Endothelial cell of umbilical vein (primary cell): ENCODE results near the gene HOXB3. TPM values are rescaled to one million over a fixed set of nuclear protein-coding genes. Genes with fewer than 3 reads are reported as not detected.

Experiments used
- BruUV-seq: library from RNA; stranded (reverse); fragments of 400-500 nt; replicated peaks from 2 replicates; lab custom pipeline; 2021; lab: Mats Ljungman, UMichigan
- CTCF ChIA-PET: fragments of 300-600, 350-600 bp; sonication (Branson Sonifier 250); formaldehyde crosslinking; loops from one replicate; lab custom pipeline; 2021; ENCODE audit warnings: antibody characterized with exemption, inconsistent platforms; lab: Charles Lee
- POLR2A ChIA-PET: fragments of 300-600, 350-600 bp; sonication (Branson Sonifier 250); formaldehyde crosslinking; loops from one replicate; lab custom pipeline; 2021; ENCODE audit warnings: antibody characterized with exemption, inconsistent platforms; lab: Charles Lee
- DNase-seq: peaks from one replicate; pipeline ENCODE4 v3.0.0-alpha.2; 2011; ENCODE audit warnings: low read depth, low spot score
- FAIRE-seq: peaks from 2 replicates; lab custom pipeline; 2011; peaks lifted over from hg19 to GRCh38; lab: Jason Lieb, UNC
- H2AFZ ChIP-seq: 2 replicates; pipeline ENCODE4 v1.6.0; 2012; ENCODE audit warnings: low read depth, low read length, control low read depth, inconsistent platforms
- H3K27ac ChIP-seq: 2 replicates; pipeline ENCODE4 v1.5.1; 2011; ENCODE audit warnings: low read depth, mild to moderate bottlenecking, control low read depth, low read length, moderate library complexity; ENCODE audit not compliant: insufficient read depth
- H3K27me3 ChIP-seq, 2 experiments: 2 replicates each; pipeline versions ENCODE4 v1.6.0 to v1.6.1; 2011; ENCODE audit warnings: low read length in 2 of 2, mixed read lengths in 1 of 2; ENCODE audit not compliant: control insufficient read depth in 2 of 2, insufficient read depth in 2 of 2
- H3K36me3 ChIP-seq, 2 experiments: 2 replicates in 1 of 2; 3 replicates in 1 of 2; pipeline ENCODE4 v1.5.1; 2011; ENCODE audit warnings: low read length in 2 of 2, mild to moderate bottlenecking in 1 of 2, moderate library complexity in 1 of 2; ENCODE audit not compliant: control insufficient read depth in 2 of 2, insufficient read depth in 2 of 2; ENCODE audit errors: extremely low read depth in 1 of 2
- H3K4me1 ChIP-seq: 3 replicates; pipeline ENCODE4 v1.5.1; 2011; ENCODE audit warnings: mild to moderate bottlenecking, low read length; ENCODE audit not compliant: control insufficient read depth, insufficient read depth; ENCODE audit errors: extremely low read depth
- H3K4me2 ChIP-seq: 2 replicates; pipeline ENCODE4 v1.6.1; 2011; ENCODE audit warnings: low read length, control low read depth, mixed read lengths; ENCODE audit not compliant: insufficient read depth
- H3K4me3 ChIP-seq, 3 experiments: fragments of 200-600 bp in 1 of 3; sonication (generic), shearing (Covaris generic) in 1 of 3; replicated peaks in 1 of 3; 2 replicates each; pipeline ENCODE4 v1.5.1; 2011 to 2016; ENCODE audit warnings: control low read depth in 3 of 3, low read length in 3 of 3, mild to moderate bottlenecking in 2 of 3, inconsistent platforms in 1 of 3, low read depth in 1 of 3, moderate library complexity in 1 of 3; ENCODE audit not compliant: insufficient read depth in 1 of 3
- H3K79me2 ChIP-seq: 2 replicates; pipeline ENCODE4 v1.6.0; 2012; ENCODE audit warnings: low read length, inconsistent platforms; ENCODE audit not compliant: control insufficient read depth, insufficient read depth
- H3K9ac ChIP-seq: replicated peaks from 2 replicates; pipeline ENCODE3; 2011; ENCODE audit warnings: low read length, control low read depth; ENCODE audit not compliant: insufficient read depth; ENCODE audit errors: extremely low read depth
- H3K9me1 ChIP-seq: replicated peaks from 3 replicates; pipeline ENCODE4 v1.6.0; 2011; ENCODE audit warnings: mild to moderate bottlenecking, low read length; ENCODE audit not compliant: control insufficient read depth, insufficient read depth; ENCODE audit errors: extremely low read depth
- H3K9me3 ChIP-seq: replicated peaks from 2 replicates; pipeline ENCODE4 v1.5.1; 2012; ENCODE audit warnings: low read length, inconsistent platforms; ENCODE audit not compliant: control insufficient read depth, insufficient read depth
- H4K20me1 ChIP-seq: replicated peaks from 2 replicates; pipeline ENCODE3; 2011; ENCODE audit warnings: mild to moderate bottlenecking, low read length; ENCODE audit not compliant: control insufficient read depth, insufficient read depth; ENCODE audit errors: extremely low read depth
- EZH2 ChIP-seq: IDR thresholded peaks from 2 replicates; pipeline ENCODE4 v1.6.1; 2012; ENCODE audit warnings: borderline replicate concordance, low read depth, mild to moderate bottlenecking, moderate library complexity, low read length, inconsistent platforms; ENCODE audit not compliant: severe bottlenecking
- FOS ChIP-seq: IDR thresholded peaks from 2 replicates; pipeline ENCODE4 v1.6.1; 2011; ENCODE audit warnings: mild to moderate bottlenecking, low read length, moderate library complexity, borderline replicate concordance; ENCODE audit not compliant: insufficient read depth
- GATA2 ChIP-seq: IDR thresholded peaks from 2 replicates; pipeline ENCODE4 v1.7.0; 2011; ENCODE audit warnings: low read depth, mild to moderate bottlenecking, moderate library complexity, mixed read lengths, low read length; ENCODE audit not compliant: insufficient read length, insufficient read depth
- JUN ChIP-seq: IDR thresholded peaks from 2 replicates; pipeline ENCODE4 v1.6.1; 2011; ENCODE audit warnings: borderline replicate concordance, low read depth; ENCODE audit not compliant: insufficient read length, insufficient read depth
- MYC ChIP-seq: IDR thresholded peaks from one replicate; pipeline ENCODE4 v1.6.1; 2011; ENCODE audit warnings: mild to moderate bottlenecking, low read depth, low read length
- POLR2A ChIP-seq: IDR thresholded peaks from 2 replicates; pipeline ENCODE4 v1.6.1; 2012; ENCODE audit warnings: low read depth, mild to moderate bottlenecking, control low read depth, low read length
- POLR2AphosphoS5 ChIP-seq: IDR thresholded peaks from 2 replicates; pipeline ENCODE4 v1.6.1; 2012; ENCODE audit warnings: low read depth, mild to moderate bottlenecking, control low read depth, low read length, moderate library complexity; ENCODE audit not compliant: insufficient read depth
- dilution Hi-C: fragments of 300-500 bp; cut with MboI; formaldehyde crosslinking; loops from one replicate; pipeline ENCODE4 v1.15.0; 2019; ENCODE audit warnings: low sequenced_read_pairs; ENCODE audit not compliant: extremely low pct_ligation_motif_present
- intact Hi-C: fragments of 100-400 bp; cut with micrococcal nuclease; formaldehyde crosslinking; loops from one replicate; pipeline ENCODE4 v1.10.0; 2022
- polyA plus RNA-seq, 4 experiments: library from polyadenylated mRNA; depleted of rRNA in 3 of 4; stranded (reverse) in 3 of 4; unstranded in 1 of 4; fragments of >200 nt; gene quantifications; 2 replicates each; pipeline versions ENCODE4 v1.2.1 to v1.2.3, GENCODE V29; 2011 to 2012; ENCODE audit warnings: missing spikeins in 1 of 4
- total RNA-seq: library from RNA; stranded (reverse); gene quantifications from 2 replicates; pipeline ENCODE4 v1.2.3, GENCODE V29; 2021
- TF ChIP-seq, protein P1 (sequence below), 2 donors: IDR thresholded peaks; 1 replicate in 1 of 2; 2 replicates in 1 of 2; pipeline ENCODE4 v1.5.1; 2011; ENCODE audit warnings: low read length in 2 of 2, mild to moderate bottlenecking in 2 of 2, moderate library complexity in 2 of 2, control low read depth in 1 of 2, inconsistent platforms in 1 of 2, low read depth in 1 of 2; ENCODE audit not compliant: insufficient read depth in 1 of 2; ENCODE audit errors: extremely low read depth in 1 of 2
- TF ChIP-seq, protein P2 (sequence below): IDR thresholded peaks from 2 replicates; pipeline ENCODE4 v1.6.1; 2011; ENCODE audit not compliant: insufficient read depth, insufficient read length

The HOXB3 gene
- total and polyA plus RNA-seq, 2 donors (not counting 3 experiments of a cell fraction or from before 2014, with no cell fraction given): 29.6 to 56.6 TPM

DNA sequence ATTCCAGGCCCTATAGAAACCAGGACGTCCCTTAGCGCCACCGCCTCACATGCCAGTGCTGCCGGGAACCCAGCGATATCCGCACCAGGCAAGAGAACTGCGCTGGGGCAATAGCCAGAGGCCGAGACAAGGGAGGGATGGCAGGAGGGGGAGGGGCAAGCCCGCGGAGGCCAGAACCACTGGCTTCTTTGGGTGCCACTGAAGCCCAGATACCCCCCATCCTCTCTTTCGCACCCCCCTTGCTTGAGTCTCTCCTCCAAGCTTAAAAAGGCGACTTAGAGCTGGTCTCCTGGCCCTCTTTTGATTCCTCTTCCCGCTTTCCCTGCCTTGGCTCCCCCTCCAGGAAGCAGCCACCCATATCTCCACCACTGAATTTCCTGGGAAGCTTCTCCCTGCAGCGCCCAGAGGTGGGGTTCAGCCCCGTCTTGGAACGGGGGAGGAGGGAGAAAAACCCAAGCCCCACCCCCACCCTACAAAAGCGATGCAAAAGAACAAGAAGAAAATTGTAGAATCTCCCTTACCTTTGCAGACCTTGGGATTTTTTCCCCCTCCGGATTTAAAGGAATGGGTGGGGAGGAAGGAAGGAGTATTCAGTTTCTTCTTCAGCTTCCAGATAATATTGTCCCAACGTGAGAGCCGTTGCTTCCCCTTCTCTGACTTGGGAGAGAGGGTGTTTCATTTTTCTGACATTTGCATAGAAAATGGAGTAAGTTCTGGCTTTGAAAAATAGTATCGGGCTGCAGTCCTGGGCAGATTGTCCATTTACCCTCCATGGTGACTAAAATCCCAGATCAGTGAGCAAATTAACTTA is 14.1 kb upstream of the HOXB3 start:
- peaks cover 57% of the 10 kb centered on the region for H3K79me2 ChIP-seq
- H3K4me3 ChIP-seq: peak overlapping the region; percentile 47 to 97 (median 86)
- H3K4me1 ChIP-seq: peaks cover 23% of the 10 kb centered on the region
- ChIA-PET CTCF (interaction anchor here (2.0 kb wide), 1 partner anchor 579 kb away, joined by 4 read pairs; no protein-coding TSS in a partner anchor), POLR2A (interaction anchor here (1.0 kb wide), 1 partner anchor 10 kb away, joined by 7 read pairs; the partner anchor contains the start of gene HOXB8)
- peak overlapping the region; percentile 54 for H3K27ac ChIP-seq
- BruUV-seq: TSS peak; percentile 17
- no peaks in the 10 kb centered on the region for H4K20me1 ChIP-seq
- no peaks in the 10 kb centered on the region for H3K9me1 ChIP-seq
- intact Hi-C loops (loop anchor here (1.0 kb wide), 1 partner anchor 8 kb away; no protein-coding TSS in a partner anchor), dilution Hi-C loops (no loop called here)
- H2AFZ ChIP-seq: peak overlapping the region; percentile 56
- no peaks in the 10 kb centered on the region for H3K36me3 ChIP-seq
- H3K9ac ChIP-seq: peak overlapping the region; percentile 87
- H3K4me2 ChIP-seq: peak overlapping the region; percentile 95
- FAIRE-seq: peak; percentile 96
- TF ChIP-seq POLR2AphosphoS5 (peak; percentile 63), POLR2A (no peak)
- H3K9me3 ChIP-seq: no peaks in the 10 kb centered on the region
- peak; percentile 65 for DNase-seq
- H3K27me3 ChIP-seq: no peaks in the 10 kb centered on the region

DNA sequence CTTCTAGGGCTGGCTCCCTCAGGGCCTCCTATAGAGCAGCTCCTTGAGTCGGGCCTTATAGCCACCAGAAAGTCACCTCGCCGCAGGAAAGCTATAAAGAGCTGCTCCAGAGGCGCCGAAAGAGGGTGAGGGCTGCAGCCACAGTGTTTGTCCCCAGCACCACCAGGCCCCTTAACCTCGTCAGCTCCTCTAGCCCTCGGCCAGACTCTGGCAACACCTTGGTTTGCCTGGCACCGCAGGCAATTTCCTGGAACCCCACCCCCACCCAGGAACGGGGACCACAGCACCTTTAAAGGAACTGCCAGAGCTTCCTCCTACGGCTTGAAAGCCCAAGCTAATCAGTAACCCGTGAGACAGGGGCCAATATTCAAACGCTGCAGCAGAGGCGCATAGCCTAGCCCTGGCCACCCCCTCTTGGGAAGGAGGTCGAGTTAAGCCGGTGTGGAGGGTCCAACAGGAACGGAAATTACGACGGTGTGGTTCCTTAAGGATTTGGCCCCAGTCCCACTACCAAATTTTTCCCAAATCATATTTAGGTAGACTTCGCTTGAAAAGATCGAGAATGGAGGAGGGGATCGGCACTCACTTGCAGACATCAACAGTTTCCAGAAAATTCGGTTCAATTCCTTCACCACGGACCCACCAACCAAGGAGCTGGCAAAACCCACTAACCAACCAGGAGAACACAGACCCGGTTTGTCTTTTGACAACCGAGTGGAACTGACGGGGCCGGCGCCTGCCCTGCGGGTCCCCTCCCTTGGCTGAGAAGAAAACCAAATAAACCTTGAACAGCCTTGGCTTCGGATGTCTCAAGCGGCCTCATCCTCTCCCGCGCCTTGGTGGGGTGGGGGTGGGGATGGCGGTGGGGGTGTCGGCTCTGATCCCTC is 11.7 kb upstream of the HOXB3 start:
- DNase-seq (no peak), FAIRE-seq (no peak)
- Histone ChIP-seq H3K79me2 (peaks cover 80% of the 10 kb centered on the region), H3K27ac (no peak overlapping the region), H3K9me1 (no peaks in the 10 kb centered on the region), H3K9me3 (no peaks in the 10 kb centered on the region), H2AFZ (no peak overlapping the region), H4K20me1 (no peaks in the 10 kb centered on the region), H3K4me3 (peak overlapping the region in 2 of 3 experiments; percentile 27 to 47), H3K4me2 (peak overlapping the region; percentile 68), H3K4me1 (peaks cover 39% of the 10 kb centered on the region), H3K27me3 (no peaks in the 10 kb centered on the region), H3K36me3 (no peaks in the 10 kb centered on the region), H3K9ac (no peak overlapping the region)
- ChIA-PET CTCF (interaction anchor here (0.6 to 1.5 kb wide), 6 partner anchors 8 to 342 kb away, joined by 3 read pairs; no protein-coding TSS in a partner anchor), POLR2A (no interaction called here)
- TF ChIP-seq POLR2A (no peak), JUN (no peak), FOS (no peak), EZH2 (no peak), POLR2AphosphoS5 (no peak), GATA2 (no peak), MYC (no peak)
- TF ChIP-seq, protein P1, sequence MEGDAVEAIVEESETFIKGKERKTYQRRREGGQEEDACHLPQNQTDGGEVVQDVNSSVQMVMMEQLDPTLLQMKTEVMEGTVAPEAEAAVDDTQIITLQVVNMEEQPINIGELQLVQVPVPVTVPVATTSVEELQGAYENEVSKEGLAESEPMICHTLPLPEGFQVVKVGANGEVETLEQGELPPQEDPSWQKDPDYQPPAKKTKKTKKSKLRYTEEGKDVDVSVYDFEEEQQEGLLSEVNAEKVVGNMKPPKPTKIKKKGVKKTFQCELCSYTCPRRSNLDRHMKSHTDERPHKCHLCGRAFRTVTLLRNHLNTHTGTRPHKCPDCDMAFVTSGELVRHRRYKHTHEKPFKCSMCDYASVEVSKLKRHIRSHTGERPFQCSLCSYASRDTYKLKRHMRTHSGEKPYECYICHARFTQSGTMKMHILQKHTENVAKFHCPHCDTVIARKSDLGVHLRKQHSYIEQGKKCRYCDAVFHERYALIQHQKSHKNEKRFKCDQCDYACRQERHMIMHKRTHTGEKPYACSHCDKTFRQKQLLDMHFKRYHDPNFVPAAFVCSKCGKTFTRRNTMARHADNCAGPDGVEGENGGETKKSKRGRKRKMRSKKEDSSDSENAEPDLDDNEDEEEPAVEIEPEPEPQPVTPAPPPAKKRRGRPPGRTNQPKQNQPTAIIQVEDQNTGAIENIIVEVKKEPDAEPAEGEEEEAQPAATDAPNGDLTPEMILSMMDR (IDR thresholded peaks at IDR 0.05; ENCODE audit: extremely low read depth in 1 of 2, insufficient read depth in 1 of 2, low read depth in 1 of 2, low read length in 2 of 2): no peak
- TF ChIP-seq, protein P2, sequence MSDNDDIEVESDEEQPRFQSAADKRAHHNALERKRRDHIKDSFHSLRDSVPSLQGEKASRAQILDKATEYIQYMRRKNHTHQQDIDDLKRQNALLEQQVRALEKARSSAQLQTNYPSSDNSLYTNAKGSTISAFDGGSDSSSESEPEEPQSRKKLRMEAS: no peak
- no TSS peak for BruUV-seq
- dilution Hi-C loops (no loop called here), intact Hi-C loops (no loop called here)
